Bone marrow (tissue), 2 donors: ENCODE results near the gene MT1G.
"Not testable (repeated sequence)": the region's sequence is repeated elsewhere in the genome, so short reads cannot be mapped to it uniquely, and the experiment has no call there.

ENCODE experiments used
- DNase-seq, 2 donors: peaks; one replicate each; lab custom pipeline; 2025; lab: John Stamatoyannopoulos, UW

The MT1G gene

GRCh38 chr16:56667581-56668571 is at the start of gene MT1G:
Gene MT1G (minus strand): TSS chr16:56668065. CDS start chr16:56667993, 72 bp downstream.
- DNase-seq, result no peak

- not testable (repeated sequence) for DNase-seq
These were observed 49.7 kb upstream of the MT1G start for GRCh38 chr16:56717532-56717931.

GRCh38 chr16:56716761-56717160 is 48.9 kb upstream of the MT1G start:
- no peak for DNase-seq

- DNase-seq, result no peak
These were observed 47.3 kb upstream of the MT1G start for GRCh38 chr16:56715126-56715525.

- DNase-seq, result no peak
These were observed 45.9 kb upstream of the MT1G start for GRCh38 chr16:56713794-56714193.

GRCh38 chr16:56711862-56712261 is 44.0 kb upstream of the MT1G start:
- no peak for DNase-seq

- DNase-seq, result no peak
These were observed 42.4 kb upstream of the MT1G start for GRCh38 chr16:56710181-56710737.

GRCh38 chr16:56709443-56710040 is 41.7 kb upstream of the MT1G start:
- no peak for DNase-seq

GRCh38 chr16:56708525-56709442 is 40.9 kb upstream of the MT1G start:
- DNase-seq, result no peak

- no peak for DNase-seq
These were observed 35.0 kb upstream of the MT1G start for GRCh38 chr16:56702836-56703235.

- no peak for DNase-seq
These were observed 33.7 kb upstream of the MT1G start for GRCh38 chr16:56701534-56701933.

- no peak for DNase-seq
These were observed 32.8 kb upstream of the MT1G start for GRCh38 chr16:56700631-56701030.

- no peak for DNase-seq
These were observed 32.3 kb upstream of the MT1G start for GRCh38 chr16:56700195-56700594.

GRCh38 chr16:56697456-56698155 is 29.7 kb upstream of the MT1G start:
- DNase-seq, result no peak

- no peak for DNase-seq
These were observed 27.4 kb upstream of the MT1G start for GRCh38 chr16:56695246-56695645.

- DNase-seq, result no peak
These were observed 24.0 kb upstream of the MT1G start for GRCh38 chr16:56691885-56692284.

GRCh38 chr16:56690420-56691122 is 22.7 kb upstream of the MT1G start:
- no peak for DNase-seq

- DNase-seq, result no peak
These were observed 21.3 kb upstream of the MT1G start for GRCh38 chr16:56689171-56689570.

- no peak for DNase-seq
These were observed 20.9 kb upstream of the MT1G start for GRCh38 chr16:56688762-56689161.

- no peak for DNase-seq
These were observed 18.9 kb upstream of the MT1G start for GRCh38 chr16:56686758-56687157.
